DMS53 (cell line): ENCODE measurements around the gene DLG2.
"Not testable (repeated sequence)": the region's sequence is repeated elsewhere in the genome, so short reads cannot be mapped to it uniquely, and the experiment has no call there.

Experiments
- DNase-seq: peaks from one replicate; lab custom pipeline; 2025; lab: John Stamatoyannopoulos, UW

DLG2 gene

DNA sequence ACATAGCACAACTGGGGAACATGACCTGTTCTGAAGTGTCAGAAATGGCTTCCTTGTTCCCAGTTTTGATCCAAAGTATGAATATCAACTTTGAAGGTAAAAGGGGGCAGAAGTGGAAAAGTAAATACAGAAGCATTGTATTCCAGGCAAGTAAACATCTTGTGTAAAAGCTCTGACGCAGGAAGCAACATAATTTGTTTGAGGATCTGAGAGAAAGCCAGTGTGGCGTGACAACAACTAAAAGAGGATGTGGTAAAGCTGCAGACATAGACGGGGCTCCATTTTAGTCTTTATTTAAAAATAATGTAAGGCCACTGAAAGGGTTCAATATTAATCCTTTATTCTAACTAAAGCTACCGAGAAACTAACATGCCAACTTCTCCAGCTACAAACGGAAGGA lies 310.2 kb downstream of the DLG2 start:
- peak; percentile 100 for DNase-seq

DNA sequence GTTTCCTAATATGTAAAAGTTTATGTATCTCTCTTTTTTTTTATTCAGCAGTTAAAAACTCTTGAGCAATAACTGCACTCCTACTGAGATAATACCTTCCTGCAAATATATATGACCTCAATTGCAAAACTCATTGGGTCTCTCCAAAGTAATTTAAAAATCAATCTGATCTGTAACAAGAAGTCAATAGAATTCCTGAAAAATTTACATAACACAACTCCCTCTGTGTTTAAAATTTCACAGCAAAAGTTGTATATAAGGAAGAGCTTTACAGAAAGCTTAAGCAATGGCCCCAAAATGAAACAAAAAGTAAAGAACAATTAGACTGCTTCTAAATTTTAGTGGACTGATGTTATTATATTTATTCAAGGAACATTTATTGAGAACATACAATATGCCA lies 313.4 kb downstream of the DLG2 start:
- no peak for DNase-seq

DNA sequence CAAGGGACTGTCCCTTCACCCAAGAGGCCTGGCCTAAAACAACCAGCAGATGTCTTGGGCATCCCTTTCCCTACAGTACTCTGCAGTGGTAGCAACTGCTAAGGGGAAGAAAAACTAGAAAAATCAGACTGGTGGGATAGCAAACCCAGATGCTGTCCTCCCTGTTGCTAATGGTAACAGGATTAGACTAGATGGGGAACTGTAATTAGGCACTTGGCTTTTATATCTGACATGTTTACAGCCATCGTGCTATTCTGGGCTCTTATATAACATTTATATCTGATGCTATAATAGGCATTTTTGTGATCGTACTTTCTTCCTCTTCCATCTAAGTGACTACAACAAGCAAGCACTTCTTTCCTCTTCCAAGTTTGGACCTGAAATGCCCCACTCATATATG lies 316.7 kb downstream of the DLG2 start:
- no peak for DNase-seq

DNA sequence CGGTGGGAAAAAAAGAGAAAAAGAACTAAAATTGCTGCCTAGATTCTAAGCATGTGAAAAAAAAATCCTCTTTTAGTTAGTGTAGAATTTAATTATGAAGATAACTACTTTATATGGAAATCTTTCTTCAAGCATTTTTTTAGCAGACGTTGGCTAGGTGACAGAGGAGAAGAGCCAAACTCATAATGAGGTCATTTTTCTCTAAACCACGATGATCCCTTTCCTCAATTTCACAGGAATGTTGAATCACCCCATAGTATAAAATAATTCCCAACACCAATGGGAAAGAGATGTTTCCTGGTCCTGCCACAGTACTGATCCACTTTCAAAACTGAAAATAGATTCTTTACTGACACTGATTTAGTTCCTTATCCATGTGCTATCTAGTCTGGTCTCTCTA lies 319.8 kb downstream of the DLG2 start:
- no peak for DNase-seq

DNA sequence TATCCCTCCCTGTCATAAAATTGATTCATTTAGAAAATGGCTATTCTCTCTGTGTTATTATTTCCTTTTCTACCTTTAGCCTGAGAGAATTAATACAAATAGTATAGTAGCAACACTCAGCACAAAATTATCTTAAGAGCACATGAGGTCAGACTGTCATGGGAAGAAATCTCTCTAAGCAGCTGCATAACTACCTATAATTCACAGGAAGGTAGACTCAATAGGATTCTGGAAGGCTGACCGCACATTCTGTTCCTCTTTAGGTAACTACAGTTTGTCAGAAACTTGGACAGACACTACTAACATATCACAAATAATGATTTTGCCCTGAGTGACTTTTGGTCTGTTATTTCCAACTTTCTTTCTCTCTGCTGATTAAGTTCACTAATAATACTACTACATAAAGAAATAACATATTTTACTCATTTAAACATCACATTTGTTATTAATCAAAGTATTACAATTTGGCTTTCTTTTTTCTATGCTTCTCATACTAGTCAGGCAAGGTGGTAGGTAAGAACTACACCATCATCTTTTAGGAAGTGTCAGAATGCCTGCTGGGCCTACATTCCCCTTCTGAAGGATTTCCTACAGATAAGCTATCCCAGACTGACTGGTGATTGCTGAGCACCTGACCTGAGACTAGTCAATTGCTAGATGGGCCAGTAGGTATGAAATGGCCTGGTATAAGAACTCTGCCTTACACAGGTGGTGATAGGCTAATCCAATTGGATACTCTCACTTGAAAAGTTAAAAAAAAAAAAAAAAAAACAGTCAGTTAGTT lies 325.1 kb downstream of the DLG2 start:
- DNase-seq: peak; percentile 47

DNA sequence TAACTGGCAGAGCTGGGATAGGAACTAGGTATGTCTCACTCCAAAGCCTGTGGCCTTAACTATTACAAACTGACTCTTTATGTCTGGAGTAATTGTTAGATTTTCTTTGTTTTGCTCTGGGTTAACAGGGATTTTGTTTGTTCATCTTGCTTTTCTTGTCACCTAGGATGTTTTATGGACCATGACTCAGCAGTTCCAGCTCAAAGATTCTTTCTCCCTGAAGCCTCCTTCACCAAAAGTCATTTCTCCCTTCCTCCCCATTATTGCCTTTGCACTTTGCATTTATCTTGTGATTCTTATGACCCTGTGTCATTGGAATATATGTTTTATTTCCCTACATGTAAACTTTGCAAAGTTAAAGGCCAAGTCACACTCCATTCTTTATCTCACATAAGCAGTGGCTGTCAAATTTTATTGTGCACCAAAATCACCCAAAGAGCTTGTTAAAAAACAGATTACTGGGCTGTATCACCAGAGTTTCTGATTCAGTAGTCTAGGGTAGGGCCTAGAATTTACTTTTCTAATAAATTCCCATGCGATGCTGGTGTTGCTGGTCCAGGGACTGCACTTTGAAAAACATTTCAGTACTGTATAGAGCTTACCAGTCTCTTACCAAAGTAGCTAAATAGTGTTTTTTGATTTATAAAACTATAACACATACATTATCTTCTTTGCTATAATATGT lies 327.7 kb downstream of the DLG2 start:
- peak; percentile 70 for DNase-seq

DNA sequence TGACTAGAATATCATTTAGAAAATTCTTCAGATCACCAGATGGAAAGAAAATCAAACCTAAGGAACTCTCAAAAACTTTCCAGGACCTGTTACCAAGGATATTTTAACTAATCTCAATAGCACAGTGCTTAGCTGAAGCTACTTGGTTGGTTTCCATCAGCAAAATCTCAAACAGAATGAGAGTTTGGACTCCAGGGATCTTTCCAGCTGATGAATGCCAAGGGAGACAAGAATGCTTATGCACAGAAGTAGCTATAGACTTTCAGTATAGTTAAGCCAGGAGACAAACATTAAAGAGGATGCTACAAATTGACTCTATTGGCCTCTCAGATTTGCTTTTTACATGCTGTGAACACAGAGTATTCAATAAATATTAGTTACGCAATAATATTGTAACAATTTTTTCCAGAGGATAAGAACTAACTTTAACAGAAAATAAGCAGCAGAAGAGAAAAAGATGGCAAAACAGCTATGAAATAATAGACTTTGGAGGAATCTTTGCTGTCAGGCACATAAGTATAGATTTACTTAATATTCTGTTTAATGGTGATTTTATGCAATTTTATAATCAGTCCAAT lies 331.4 kb downstream of the DLG2 start:
- no peak for DNase-seq

DNA sequence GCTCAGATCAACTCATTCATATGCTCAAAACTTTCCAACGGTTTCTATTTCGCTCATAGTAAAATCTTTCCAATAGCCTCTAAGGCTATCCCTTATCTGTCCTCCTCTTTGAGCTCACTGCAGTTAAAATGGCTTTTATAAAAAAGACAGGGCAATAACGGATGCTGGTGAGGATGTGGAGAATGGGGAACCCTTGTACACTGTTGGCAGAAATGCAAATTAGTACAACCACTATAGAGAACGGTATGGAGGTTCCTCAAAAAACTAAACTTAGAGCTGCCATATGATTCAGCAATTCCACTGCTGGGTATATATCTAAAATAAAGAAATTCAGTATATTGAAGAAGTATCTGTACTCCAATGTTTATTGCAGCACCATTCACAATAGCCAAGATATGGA lies 345.6 kb downstream of the DLG2 start:
- no peak for DNase-seq

DNA sequence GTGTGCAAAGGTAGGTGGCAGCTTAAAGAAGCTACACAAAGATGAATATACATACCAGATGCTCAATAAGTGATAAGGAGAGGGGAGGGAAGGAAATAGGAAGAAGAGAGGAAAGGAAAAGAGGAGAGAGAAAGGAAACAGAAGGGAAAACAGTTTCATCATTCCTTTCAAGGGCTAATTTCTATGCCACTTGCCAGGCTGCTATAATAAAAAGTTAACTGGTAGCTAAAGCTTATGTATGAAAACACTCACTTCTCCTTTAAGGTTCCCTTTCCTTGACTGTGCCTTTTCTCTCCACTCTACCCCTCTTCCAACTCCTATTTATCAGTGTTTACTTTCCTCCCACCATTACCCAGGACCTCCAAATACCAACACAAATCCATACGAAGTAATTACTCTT lies 347.9 kb downstream of the DLG2 start:
- DNase-seq: peak; percentile 65

DNA sequence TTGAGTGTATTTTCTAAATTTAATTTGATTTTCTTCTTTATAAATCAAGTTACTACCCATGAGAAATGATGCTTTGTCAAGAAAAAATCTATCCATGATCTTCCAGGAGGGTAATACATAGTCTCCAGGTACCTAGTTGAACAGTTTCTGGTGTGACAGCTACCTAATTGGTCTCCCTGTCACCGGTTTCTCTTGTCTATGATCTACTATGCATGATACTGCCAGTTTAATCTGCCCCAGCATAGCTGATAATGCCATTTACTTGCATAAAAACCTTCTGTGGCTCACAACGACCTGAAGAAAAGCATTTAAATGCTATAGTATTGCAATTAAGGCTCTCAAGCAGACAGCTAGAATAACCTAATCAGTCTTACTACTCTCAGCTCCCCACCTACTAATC lies 349.5 kb downstream of the DLG2 start:
- DNase-seq: peak; percentile 58

DNA sequence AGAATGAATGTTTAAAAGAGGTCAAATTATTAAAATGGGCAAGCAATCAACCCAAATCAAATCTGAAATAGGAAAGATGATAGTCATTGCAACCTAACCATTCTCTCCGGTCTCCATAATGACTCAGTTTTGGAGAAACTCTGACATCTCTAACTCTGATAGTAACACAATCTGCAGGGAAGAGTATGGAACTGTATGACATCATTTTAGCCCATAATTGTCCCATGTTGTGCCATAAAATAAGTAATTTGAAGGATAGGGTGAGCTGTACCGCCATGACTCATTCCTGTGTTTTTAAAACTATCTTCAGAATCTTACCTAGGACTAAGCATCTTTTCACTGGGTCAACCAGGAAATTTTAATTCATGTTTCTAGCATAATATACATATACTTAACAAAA lies 350.8 kb downstream of the DLG2 start:
- DNase-seq: peak; percentile 92

DNA sequence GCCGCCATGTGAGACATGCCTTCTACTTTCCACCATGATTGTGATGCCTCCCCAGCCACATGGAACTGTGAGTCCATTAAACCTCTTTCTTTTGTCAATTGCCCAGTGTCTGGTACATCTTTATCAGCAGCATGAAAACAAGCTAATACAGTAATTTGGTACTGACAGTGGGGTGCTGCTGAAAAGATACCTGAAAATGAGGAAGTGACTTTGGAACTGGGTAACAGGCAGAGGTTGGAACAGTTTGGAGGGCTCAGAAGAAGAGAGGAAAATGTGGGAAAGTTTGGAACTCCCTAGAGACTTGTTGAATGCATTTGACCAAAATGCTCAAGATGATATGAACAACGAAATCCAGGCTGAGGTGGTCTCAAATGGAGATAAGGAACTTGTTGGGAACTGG lies 356.8 kb downstream of the DLG2 start:
- DNase-seq: not testable (repeated sequence)

DNA sequence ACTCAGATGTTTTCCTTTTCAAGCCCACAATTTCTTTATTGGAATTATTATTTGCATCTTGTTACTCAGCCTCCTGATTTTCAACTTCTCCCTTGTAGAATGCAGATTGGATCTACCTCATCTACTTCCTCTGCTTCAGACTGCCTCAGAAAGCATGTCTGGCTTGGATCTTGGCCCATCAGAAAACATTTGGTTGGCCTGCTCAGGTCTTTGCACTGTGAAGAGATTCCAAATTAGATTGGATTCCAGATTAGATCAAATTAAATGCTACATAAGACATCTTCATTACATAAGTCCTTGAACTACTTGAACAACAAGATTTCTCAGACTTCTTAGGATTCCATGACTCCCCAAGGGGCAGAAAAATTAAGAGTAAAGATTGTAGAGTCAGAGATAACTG lies 358.0 kb downstream of the DLG2 start:
- no peak for DNase-seq

DNA sequence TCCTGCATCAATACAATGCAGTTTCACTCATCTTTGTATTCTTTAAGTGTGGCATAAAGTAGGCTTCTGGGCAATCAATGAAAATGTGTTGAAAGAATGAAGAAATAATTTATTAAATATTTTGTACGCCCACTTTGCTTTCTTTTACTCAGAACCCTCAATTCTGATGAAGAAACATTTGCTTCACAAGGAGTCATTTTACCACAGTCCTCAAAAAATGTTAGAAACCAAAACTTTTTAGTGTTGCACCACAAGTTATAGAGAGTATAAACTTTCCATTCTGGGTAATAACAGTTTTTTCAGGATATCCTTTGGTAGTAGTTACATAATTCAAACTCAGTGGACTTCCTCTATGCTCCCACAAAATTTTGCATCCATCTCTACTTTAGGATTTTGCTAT lies 360.5 kb downstream of the DLG2 start:
- DNase-seq: no peak

DNA sequence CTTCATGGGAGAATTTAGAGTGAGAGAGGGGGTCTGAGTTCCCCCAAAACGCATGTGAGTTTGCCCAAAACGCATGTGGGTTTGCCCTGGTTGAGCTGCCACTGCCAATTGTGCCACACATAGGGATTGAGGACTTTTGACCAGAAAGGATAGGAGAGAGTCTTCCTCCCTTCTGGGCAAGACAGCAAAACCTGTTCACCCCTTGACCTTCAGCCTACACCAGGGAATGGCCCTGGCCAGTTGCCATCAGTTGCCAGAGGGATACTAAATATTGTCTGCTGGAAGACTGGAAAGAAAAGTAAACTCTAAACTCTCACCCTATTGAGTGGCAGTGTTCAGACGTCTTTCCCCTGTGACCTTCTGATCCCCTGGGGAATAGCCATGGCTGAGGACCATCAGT lies 363.8 kb downstream of the DLG2 start:
- peak; percentile 74 for DNase-seq

DNA sequence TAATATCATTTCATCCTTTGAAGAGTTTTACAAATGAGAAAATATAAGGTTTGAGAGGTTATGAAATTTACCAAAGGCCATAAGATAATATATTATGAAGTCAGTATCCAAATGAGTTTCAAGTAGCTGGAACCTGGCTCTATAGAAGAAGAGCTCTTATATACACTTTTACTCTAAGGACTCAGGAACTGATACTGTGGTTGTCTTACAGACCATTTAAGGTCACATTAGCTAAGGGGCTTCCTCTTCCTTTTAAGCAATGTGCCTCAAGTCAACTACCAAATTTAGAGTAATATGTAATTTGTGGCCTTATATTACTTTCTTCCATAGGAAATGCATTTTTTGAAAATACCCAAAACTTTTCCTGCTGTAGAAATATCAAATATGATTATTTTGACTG lies 369.3 kb downstream of the DLG2 start:
- no peak for DNase-seq

DNA sequence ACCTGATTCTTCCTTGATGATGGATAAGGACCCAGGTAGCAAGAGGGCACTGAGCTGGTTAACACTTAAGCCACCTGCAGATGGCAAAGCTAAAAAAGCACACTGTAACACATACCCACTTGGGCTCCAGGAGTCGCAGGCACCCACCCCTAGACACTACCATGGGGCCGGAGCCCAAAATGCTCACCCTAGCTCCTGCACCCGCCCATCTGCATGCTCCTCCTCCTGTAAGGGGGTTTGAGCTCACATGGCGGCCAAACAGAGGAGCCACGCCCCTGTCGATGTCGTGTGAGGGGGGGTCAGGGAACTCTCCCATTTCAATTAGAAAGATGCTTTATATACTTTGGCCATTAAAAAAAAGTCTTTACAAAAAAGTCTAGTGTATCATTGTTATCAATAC lies 370.7 kb downstream of the DLG2 start:
- DNase-seq: no peak

DNA sequence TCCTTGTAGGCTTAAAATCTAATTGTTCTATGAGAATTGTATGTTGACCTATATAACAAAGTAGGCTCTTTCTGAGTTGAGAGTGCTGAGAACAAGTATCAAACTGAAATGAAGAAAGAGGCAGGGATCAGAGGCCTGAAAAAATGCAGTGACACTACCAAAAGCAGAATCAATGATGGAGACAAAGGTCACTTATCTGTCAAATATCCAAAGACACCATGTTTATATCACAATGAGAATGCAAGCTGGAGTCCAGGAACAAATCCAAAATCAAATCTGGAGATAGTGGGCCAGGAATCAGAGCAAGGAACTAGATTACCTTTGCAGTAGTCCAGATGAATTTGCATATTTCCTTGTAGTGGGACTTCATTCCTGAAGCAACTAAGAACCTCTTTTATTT lies 377.7 kb downstream of the DLG2 start:
- DNase-seq: no peak

DNA sequence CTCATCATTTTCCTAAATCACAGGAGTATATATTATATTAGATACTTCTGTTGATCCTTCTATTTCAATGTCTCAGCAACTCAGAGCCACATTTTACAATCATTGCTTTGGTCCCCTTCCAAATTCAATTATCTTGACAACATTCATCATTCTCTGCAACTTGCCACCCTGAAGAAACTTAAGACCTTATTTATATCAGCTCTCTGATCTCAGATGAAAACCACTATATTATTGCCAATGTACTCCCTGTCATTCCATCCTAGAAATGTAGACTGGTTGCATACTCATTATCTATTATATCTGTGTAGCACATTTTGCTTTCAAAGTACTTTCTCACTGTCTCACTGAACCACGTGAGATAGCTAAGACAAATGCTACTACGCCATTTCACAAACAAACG lies 379.3 kb downstream of the DLG2 start:
- no peak for DNase-seq

DNA sequence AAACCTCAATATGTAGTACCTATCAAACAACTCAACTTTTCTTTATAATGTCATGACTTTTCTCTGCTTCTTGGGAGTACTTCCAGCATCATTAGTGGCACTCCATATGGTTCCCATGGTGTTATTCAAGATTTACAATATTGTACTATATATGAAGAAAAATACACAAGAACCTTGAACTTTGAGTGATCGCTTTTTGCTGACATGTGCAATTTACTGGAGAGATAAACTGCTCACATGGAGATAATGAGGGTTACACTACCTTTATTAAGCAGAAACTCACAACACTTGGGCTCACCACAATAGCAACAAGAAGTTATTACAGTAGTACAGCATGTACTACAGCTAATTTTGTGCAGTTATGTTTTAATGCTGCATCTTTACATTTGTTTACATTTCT lies 388.2 kb downstream of the DLG2 start:
- no peak for DNase-seq

DNA sequence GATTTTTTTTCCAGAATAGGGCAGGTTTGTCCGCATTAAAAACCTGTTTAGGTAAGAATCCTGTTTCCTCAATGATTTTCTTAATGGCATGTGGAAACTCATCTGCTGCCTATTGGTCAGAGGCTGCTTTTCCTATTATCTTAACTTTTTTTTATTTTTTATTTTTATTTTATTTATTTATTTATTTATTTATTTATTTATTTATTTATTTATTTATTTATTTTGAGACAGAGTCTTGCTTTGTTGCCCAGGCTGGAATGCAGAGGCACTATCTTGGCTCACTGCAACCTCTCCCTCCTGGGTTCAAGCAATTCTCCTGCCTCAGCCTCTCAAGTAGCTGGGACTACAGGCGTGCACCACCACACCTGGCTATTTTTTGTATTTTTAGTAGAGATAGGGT lies 389.1 kb downstream of the DLG2 start:
- DNase-seq: not testable (repeated sequence)

DNA sequence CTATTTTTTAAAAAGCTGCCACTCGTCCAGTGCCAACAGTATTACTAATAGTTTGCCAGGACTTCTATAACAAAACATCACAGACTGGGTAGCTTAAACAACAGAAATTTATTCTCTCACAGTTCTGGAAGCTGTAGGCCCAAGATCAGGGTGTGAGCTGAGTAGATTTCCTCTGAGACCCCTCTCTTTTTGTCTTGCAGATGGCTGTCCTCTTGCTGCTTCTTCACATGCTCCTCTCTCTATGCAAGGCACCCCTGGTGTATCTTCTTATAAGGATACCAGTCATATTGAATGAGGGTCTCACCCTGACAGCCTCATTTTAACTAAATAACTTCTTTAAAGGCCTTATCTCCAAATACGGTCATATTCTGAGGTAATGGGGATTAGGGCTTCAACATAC lies 390.9 kb downstream of the DLG2 start:
- DNase-seq: no peak

DNA sequence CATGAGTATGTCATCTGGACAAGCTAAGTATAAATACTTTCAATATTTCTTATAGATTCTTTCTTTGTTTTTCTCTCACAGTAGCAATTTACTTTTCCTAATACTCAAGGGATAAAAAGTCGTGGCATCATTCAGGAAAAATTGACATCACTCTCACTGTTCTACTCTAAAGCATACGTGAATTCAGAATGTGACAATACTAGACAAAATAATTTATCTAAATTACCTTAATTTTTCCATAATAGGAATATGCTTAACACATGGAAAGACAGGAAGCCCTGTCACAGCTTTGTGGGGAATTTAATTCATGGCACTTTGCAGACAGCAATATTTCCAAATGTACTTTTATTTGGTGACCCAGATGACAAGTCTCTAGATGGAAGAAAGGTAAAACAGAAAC lies 394.6 kb downstream of the DLG2 start:
- no peak for DNase-seq

DNA sequence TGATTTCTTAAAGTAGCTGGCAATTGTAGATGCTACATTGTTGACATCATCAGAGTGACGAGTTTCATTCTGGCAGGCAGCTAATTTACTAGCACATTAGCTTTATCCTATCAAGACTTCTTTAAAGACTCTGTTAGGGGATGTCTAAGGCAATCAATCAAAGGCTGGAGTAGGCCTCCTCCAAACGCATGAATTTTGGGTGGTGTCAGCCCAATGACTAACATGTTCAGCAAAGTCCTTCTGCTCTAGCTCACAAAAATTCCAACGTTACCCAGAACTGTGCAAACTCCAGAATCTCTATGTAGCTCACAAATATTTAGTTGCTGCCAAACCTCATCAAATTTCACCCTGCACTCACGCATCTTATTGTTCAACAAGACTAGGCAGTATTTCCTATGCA lies 395.6 kb downstream of the DLG2 start:
- no peak for DNase-seq
